ENCODE results near the gene GIGYF2.
A peak's percentile ranks its signal among the peaks of the same experiment; 100 is the strongest.

GIGYF2 gene

DNA sequence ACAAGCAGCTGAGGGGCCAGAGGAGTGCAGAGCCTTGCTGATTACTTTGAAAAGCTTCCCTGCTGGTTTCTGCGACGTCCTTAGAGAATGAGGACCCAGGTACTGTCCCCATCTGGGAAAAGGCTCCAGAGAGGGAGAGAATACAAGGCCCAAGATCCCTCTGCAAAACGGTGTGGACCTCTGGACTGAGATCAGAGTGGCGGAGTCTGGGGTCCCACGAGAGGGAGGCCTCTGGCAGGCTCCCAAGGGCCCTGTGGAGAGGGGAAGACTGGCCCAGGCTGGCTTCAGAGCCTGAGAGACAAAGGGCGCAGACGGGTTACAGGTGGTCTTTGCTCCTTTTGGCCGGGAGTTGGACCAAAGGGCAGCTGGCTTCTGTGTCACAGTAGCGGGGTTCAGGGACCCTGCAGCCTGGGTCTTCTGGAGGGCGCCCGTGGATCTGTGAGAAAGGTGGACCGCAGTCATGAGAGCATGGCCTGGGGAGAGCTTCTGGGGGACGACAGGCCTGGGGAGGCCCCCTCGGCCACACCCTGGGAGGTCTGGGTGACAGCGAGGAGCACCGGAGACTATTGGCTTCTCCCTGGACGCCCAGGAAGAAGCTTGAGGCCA, 173.7 kb downstream of the GIGYF2 start:
- DNase-seq, result no peak

DNA sequence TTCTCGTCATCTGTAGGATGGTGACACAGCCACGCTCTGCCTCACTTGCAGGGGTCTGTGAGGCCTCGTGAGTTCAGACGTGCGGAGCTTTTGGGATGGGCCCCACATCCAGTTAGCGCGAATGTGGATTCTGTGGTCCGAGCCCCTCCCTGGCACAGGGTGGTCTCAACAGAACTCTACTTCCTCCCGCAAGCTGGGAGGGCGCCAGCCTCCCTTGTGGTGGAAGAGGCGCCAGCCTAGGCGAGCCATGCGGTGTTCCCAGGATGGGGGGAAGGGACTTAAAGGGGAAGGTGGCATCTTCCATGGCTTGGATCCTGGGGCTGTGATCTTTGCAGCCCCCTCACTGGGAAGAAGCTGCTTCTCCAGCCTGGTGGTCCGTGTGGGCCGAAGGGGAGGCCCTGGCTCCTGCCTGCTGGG, 174.3 kb downstream of the GIGYF2 start:
- no peak for DNase-seq

DNA sequence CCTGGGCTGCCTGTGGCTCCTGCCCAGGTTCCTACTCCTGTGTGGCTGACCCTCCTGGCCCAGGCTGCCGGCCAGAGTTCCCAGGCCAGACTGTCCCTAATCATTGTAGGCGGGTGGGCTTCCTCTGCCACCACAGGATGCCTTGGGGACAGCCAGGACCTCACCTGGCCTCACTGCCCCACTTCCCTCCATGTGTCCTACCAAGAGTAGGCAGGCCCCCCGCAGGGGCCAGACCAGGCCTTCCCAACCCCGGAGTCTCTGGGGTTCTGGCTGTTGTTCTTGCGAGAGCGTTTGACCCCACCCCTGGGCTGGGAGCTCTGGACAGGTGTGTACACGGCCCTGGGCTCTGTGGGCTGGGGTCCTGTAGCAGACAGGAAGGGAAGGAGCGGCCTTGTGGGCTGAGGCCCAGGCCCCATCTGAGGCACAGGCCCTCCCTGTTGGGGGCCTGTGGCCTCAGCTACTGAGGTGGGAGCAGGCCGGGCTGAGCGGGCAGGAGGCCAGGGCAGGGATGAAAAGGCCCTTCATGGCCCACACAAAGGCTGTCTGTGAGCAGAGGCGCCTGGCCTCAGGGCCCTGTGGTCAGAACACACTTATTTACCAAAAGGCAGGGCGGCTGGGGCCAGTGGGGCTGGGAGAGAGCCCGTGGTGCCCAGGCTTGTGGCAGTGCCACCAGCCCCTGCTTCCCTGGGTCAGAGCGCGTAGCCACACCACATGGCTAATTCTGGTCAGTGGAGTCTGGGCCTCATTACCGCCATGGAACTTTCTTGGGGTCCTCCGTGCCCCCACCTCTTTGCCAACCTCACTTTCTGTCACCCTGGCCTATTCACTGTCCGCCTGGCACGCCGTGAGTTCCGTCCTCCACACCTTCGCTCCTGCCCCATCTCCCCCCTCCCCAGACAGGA, 175.0 kb downstream of the GIGYF2 start:
- DNase-seq, result no peak

DNA sequence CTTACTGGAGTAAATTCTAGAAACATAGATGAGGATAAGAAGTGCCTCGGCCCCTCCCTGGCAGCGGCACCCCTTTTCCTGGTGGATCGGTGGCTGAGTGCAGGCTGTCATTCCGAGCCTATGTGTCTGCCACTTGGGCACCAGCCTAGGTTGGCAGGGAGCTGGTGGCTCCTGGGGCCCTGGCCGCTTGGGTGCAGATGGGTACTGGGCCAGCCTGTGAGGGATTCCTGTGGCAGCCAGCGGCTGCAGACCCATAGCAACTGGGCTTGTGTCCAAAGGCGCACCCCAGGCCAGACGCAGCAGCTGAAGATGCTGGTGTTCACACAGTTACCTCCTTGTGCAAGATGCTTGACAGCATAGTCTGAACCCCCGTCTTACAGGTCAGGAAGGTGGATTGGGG, 175.7 kb downstream of the GIGYF2 start:
- DNase-seq, result no peak

DNA sequence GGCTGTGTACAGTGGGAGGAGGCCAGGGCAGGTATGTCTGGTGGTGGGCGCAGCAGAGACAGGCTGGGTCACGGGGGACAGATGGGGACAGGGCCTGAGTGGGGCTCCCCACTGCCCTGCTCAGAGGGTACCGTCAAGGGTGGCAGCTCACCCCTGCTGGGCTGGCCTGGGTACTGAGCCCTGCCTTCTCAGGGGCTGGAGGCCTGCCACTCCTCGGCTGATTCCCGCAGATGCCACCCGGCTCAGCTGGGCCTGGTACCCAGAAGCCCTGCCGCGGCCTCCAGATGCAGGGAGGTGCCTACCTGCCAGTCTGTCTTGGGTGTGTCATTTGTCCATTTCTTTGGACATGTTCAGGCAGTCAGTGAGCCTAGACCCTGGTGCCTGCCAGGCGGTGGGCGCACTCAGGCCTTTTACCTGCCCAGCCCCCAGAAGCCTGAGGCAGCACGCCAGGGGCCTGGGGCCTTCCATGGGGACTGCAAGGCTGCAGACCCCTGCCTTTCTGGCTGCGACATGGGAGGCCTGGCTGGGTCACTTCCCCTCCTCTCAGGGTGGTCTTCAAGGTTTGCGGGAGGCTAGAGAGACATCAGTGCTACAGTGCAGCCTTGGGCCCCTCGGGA, 176.3 kb downstream of the GIGYF2 start:
- no peak for DNase-seq

DNA sequence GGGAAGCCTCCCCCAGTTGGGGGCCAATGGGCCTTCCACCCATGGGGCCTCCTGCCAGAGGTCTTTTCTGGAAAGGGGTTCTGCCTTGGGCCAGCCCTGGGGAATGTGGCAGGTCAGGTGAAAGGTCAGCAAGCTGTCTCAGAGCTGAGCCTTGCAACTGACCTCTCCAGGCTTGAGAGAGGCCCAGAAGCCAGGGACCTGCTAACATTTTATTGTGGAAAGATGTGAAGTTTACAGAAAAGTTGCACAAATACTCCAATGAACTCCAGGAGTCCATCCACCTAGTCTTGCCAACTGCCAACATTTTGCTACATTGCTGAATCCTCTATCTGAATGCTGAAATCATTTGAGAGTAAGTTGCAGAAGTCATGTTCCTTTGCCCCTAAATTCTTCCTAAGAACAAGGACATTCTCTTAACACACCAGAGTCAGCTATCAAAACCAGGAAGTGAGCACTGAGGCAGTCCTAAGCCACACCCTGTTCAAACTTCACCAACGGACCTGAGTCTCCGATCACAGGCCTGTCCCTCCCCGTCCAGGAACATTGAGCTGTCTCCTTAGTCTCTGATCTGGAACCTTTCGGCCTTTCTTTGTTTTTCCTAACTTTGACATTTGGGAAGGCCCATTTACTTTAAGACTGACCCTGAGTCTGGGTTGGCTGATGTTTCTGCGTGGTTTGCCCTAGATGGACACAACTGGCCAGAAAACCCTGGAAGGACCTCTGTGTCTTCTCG, 176.9 kb downstream of the GIGYF2 start:
- no peak for DNase-seq

DNA sequence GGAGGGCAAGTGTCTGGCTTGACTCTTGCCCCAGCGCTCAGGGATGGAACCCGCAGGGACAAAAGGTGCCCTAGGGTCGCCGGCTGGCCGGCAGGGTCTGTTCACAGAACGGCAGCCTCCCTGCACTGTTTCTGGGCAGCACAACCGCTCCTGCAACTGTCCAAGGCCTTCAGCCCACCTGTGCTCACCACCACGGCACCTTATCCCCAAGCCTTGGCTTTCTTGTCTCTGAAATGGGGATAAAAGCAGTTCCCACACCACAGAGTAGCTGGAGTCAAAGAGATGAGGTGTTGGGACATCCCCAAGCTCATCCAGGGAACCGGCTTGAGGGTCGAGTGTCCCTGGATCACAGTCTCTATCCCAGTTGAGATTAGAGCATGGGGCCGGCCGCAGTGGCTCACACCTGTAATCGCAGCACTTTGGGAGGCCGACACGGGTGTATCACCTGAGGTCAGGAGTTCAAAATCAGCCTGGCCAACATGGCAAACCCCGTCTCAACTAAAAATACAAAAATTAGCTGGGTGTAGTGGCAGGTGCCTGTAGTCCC, 177.6 kb downstream of the GIGYF2 start:
- DNase-seq, result no peak

DNA sequence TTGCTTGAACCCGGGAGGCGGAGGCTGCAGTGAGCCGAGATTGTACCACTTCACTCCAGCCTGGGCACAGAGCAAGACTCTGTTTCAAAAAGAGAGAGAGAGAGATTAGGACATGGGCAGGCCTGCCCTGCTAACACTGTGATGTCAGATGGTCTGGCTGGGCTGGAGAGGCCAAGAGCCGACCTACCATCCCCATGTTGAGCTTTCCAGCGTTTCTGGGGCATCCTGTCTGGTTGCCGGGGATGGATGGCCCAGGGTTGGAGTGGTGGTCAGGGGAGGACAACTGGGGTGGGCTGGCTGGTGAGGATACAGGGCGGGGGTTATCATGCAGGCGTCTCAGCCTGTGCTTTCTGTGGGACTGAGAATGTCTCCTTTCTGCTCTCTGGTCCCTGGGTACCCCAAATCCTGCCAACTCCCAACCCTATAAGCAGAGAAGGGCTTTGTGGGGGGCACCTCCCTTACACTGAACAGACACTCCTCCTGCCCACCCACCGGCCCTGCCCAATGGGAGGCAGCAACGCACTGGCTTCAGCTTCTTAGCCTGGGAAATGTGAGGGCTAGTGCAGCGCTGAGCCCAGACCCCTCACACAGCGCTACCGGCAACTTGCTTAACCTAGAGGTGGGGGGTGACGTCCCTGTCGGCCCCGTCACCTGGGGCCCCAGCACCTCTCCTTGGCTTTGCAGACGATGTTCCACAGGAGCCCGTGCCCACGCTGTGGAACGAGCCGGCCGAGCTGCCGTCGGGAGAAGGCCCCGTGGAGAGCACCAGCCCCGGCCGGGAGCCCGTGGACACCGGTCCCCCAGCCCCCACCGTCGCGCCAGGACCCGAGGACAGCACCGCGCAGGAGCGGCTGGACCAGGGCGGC, 178.4 kb downstream of the GIGYF2 start:
- DNase-seq, result peak; percentile 4

DNA sequence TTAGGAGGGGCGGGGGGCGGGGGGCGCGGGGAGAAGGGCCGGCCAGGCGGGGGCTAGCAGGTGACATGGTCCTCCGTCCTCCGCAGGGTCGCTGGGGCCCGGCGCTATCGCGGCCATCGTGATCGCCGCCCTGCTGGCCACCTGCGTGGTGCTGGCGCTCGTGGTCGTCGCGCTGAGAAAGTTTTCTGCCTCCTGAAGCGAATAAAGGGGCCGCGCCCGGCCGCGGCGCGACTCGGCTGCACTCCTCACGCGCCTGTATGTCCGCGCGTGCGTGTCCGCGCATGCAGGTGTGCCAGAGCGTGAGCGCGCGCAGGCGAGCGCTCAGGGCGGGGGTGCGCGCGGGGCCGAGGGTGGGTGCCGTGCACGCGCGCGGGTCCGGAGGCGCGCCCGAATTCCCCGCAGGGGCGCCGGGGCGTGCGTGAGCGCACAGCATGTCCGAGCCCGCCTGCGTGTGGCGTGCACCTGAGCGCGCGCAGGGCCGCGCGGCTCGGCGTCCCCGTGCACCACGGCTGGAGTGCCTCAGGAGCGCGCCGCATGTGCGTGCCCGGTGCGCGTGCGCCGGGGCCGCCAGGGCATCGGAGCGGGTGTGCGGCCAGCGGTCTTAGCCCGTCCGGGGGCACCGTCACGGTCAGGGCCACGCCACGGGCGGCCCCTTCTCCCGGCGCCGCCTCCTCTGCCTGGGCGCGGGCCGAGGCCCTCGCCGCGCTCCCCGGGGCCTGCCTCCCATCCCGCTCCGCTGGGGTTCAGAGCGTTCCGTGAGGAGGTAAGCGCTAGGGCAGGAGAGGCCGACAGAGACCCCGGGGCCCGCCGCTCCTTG, 179.2 kb downstream of the GIGYF2 start:
- peak; percentile 51 for DNase-seq

DNA sequence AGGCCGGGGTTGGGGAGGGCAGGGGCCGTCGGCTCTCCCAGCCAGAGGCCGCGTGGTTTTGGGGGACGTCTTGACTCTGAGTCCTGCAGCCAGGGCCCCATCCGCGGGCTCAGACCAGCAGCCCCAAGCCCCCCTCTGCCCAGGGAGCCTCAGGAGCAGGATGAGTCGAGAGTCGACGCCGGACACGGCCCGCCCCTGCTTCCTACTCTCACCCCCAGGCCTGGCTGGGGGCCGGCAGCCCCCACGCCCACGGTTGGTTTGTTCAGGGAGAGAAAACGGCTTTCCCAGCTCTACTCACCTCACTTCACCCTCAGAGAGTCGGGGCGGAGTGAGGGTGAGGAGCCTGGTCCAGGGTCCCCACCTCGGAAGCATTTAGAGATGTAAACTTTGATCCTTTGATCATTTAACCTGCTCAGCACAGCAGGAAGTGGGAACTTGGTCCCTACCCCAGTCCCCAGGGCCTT, 179.9 kb downstream of the GIGYF2 start:
- DNase-seq, result no peak

DNA sequence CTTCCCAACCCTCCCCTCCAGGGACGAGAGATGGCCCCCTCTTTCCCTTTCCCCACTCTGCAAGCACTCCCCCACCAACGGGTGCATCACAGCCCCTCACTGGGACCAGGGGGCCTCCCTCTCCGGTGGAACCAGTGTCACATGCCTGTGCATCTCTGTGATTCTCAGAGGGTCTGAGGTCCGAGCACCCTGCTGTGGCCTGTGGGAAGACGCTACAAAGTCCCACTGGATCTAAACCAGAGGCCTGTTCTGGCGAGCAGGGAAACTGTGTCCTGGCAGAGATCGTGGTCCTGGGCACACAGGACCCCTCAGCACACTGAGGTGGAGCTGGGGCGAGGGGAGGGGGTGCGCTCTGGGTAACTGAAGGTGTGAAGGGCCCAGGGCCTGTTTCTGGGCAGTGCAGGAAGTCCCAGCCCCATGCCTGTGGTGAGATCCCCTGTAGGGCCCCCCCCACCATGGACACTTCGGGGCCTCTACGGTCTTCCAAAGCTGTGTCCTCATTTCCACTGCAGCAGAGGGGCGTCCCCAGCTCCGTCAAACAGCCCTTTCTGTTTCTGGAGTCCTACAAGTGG, 180.9 kb downstream of the GIGYF2 start:
- DNase-seq, result no peak

DNA sequence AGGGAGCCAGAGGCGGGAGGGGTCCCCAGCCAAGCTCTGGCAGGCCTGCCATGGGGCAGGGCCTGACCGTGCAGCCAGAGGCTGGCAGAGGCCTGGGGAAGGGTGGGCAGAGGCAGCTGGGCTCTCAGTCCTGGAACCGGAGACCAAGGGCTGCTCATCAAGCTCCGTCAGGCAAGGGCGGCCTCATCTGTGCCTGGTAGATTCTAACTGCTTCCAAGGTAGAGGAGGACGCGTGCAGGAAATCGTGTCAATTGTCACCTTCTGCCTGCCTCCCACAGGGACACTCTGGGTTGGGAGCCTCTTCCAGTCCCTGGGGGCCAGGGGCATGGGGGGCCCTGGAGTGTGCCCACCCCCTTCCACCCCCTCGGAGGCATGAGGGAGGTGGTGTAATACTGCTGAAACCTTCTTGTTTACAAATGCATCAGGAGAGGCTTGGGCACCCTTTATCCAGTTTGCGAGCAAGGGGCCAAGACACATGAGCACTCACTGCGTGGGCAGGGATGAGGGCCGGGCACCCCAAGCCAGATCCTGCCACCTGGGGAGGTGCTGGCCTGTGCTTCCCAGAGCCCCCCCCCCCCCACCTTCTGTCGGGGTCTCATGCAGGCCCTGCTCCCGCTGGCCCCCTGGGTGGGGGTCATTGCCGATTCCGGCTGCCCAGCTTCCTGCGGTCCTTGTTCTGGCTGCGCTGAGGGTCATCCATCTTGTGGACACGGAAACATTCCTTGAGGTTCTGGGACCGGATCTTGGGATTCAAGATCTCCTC, 181.9 kb downstream of the GIGYF2 start:
- DNase-seq, result no peak

DNA sequence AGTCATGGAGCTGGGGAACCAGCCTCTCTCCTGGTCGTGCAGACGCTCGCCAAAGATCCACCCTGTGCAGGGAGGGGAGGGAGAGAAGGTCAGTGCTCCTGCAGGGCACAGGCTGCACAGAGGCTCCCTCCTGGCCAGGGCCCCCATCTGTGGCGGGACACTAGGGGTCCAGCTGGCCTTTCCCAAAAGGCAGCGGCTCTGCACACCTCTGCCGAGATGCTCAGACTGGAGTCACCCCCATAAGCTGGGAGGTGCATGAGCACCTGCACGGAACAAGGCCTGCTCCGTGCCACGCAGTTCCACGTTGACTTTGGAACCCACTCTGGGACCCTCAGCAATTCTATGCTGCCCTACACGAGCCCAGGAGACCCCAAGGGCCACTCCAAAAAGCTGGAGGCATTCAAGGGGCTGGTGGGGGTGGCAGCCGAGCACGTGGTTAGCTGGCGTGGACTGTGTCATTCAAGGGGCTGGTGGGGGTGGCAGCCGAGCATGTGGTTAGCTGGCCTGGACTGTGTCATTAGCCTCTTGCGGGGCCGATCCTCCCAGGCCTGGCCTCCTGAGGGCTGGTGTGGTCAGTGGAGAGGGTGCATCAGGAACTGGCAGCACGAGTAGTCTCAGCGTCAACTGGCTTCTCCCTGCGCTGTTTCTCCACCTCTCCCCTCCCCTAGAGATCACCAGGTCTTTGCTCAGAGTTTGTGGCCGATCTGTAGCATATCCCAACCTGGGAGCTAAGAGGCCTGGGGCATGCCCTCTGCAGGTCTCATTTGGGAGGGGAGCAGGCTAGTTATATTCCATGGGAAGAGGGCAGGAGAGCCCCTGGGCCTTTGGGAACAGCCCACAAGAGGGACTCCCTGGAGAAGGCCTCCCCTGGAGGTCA, 182.7 kb downstream of the GIGYF2 start:
- DNase-seq, result no peak

DNA sequence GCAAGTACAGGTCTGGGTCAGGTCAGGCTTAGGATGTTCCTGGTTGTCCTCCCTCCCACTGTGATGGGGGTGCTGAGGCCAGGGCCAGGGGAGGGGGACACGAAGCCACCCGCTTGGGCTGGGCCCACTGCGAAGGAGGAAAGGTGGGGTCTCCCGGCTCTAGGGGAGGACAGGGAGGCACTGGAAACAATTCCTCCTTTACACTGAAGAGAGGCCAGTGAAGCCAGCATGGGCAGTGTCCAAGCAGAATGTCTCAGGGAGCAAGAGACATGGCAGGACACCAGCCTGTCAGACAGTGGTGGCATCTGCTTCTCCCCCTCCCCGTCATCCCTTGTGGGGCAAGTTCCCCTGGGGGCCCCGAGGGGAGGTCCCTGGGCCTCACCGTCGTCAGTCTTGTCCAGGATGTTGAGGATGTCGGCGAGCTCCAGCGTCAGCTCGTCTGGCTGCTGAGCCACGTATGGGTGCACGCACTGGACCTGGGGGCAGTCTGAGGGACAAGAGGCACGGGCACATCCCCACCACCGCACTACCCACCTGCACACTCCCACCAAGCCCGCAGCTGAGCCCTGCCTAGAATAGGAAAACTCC, 183.7 kb downstream of the GIGYF2 start:
- no peak for DNase-seq

DNA sequence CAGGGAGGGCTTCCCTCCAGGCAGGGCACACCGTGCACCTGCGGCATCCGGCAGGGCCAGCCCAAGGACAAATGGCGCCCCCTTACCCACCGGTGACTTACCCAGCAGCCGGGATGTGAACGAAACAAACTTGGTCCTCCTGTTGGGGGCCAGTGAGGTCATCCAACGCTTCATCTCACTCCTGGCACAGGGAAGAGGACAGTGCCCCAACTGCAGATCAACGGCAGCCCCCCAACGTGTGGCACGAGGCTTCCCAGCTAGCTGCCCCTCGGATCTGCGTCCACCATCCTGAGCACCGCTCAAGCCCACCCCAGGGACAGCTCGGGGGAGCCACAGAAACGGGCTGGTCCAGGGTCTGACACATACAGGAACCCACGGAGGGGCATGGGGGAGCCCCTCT, 185.0 kb downstream of the GIGYF2 start:
- DNase-seq, result no peak

DNA sequence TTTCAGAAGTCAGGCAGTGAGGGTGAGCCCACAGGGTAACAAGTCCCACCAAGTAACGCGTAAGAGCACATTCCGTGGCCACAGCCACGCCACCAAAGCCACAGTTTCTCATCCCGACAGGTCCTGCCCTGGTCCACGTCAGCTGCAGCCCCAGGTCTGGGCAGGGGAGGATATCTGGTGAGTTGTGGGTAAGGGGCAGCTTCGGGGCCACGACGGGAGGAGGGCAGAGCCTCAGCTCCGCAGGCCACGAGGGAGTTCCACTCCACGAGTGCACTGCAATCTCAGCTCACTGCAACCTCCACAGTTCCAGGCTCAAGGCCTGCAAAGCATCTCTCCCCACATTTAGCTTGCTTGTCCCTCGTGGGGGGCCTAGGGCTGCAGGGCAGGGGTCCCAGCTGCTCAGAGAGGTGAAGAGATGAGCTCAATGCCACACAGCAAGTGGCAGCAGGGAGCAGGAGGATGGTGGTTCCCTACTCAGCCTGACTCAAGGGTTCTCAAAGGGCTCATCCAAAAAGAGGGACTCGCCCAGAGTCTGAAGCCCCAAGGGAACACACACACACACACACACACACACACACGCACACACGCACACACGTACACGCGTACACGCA, 185.5 kb downstream of the GIGYF2 start:
- no peak for DNase-seq

DNA sequence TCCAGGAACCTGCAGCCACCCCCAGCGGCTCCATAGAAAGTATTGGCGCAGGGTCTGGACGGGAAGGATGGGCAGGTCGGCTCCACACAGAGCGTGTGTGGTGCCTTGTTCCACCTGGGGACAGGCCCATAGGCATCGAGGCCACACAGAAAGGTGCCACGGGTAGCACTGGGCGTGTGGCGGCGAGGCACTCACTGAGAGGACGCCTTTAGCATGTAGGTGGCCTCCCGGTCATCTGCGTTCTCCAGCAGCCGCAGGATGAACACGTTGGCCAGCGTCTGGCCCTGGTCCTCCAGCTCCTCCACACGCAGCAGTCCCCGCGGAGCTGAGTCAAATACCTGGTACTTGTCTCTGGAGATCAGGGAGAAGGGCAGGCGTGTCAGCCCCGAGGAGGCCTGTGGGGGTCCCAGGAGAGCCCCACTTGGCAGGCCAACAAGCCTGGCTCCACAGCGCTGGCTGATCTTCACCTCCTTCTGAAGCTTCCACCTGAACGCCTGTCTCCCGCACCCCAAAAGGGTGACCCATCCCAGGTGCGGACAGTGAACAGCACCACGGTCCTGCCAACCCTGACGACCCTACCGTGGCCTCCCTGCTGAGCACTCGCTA, 186.1 kb downstream of the GIGYF2 start:
- DNase-seq, result no peak
